Small intestine (tissue), 7 donors: ENCODE data around the gene CCDC149. TPM values are rescaled to one million over a fixed set of nuclear protein-coding genes. Genes with fewer than 3 reads are reported as not detected.

Experiments
- DNase-seq, 2 donors: peaks; one replicate each; pipeline versions ENCODE4 v3.0.0 to v3.0.0-alpha.2; 2013
- FAIRE-seq: peaks from 2 replicates; lab custom pipeline; 2012; peaks lifted over from hg19 to GRCh38; lab: Jason Lieb, UNC
- H3K27ac ChIP-seq, 3 donors: one replicate each; pipeline ENCODE4 v1.5.1; 2013; ENCODE audit warnings: low read length in 2 of 3, mild to moderate bottlenecking in 2 of 3, control low read depth in 1 of 3, inconsistent platforms in 1 of 3, low read depth in 1 of 3, moderate library complexity in 1 of 3
- H3K27me3 ChIP-seq, 3 donors: one replicate each; pipeline ENCODE4 v1.6.1; 2013; ENCODE audit warnings: low read length in 3 of 3, inconsistent platforms in 1 of 3; ENCODE audit not compliant: control insufficient read depth in 3 of 3, insufficient read depth in 3 of 3
- H3K36me3 ChIP-seq, 3 donors: one replicate each; pipeline ENCODE4 v1.6.1; 2013; ENCODE audit warnings: low read length in 3 of 3, inconsistent platforms in 1 of 3, low read depth in 1 of 3, mild to moderate bottlenecking in 1 of 3, moderate library complexity in 1 of 3; ENCODE audit not compliant: control insufficient read depth in 3 of 3, insufficient read depth in 2 of 3
- H3K4me1 ChIP-seq, 3 donors: one replicate each; pipeline ENCODE4 v1.6.1; 2013; ENCODE audit warnings: low read length in 2 of 3, inconsistent platforms in 1 of 3, low read depth in 1 of 3, mild to moderate bottlenecking in 1 of 3, moderate library complexity in 1 of 3; ENCODE audit not compliant: control insufficient read depth in 3 of 3, insufficient read depth in 2 of 3
- H3K4me3 ChIP-seq, 3 donors: one replicate each; pipeline ENCODE4 v1.5.1; 2013; ENCODE audit warnings: low read length in 3 of 3, control low read depth in 1 of 3, inconsistent platforms in 1 of 3, low read depth in 1 of 3, mild to moderate bottlenecking in 1 of 3, moderate library complexity in 1 of 3
- H3K9me3 ChIP-seq, 2 donors: one replicate each; pipeline ENCODE4 v1.6.1; 2013; ENCODE audit warnings: low read depth in 1 of 2, low read length in 1 of 2; ENCODE audit not compliant: control insufficient read depth in 2 of 2, insufficient read depth in 1 of 2
- WGBS, 3 donors: extraction: QIAGEN DNeasy Blood & Tissue Kit; methylation state at CpG; one replicate each; pipeline ENCODE4 v1.1.7; 2013; 5-methylcytosine and 5-hydroxymethylcytosine counted together
- polyA plus RNA-seq, 4 donors: library from polyadenylated mRNA; stranded (reverse) in 3 of 4; unstranded in 1 of 4; fragments of 200-250 nt in 3 of 4; fragments of 120-200 nt in 1 of 4; gene quantifications; one replicate each; pipeline versions ENCODE4 v1.2.1 to v1.2.3, GENCODE V29; 2013
- donor health status: healthy with polysubstance abuse.
- donor health status: control.
- donor health status: control.
- donor health status: Bipolar disorder and iron deficiency.
- donor health status: healthy.

CCDC149 gene
- polyA plus RNA-seq, 4 donors = 2.2 to 13.2 (median 5.2) TPM

GRCh38 chr4:24794051-24794450 lies 118.8 kb downstream of the CCDC149 start:
- 71 to 87% (median 76%) methylated on average over 4 of the region's 4 CpGs for WGBS, 3 donors
- peak overlapping the region in 1 of 3 donors; percentile 69 for H3K27ac ChIP-seq
- H3K4me3 ChIP-seq = no peak overlapping the region
- FAIRE-seq (no peak), DNase-seq (no peak)
- H3K4me1 ChIP-seq = peaks cover 0 to 8% (median 3%) of the 10 kb centered on the region in 3 donors
- H3K27me3 ChIP-seq = peaks cover 0 to 36% (median 7%) of the 10 kb centered on the region in 3 donors
- H3K9me3 ChIP-seq = no peaks in the 10 kb centered on the region
- H3K36me3 ChIP-seq = no peaks in the 10 kb centered on the region

DNA sequence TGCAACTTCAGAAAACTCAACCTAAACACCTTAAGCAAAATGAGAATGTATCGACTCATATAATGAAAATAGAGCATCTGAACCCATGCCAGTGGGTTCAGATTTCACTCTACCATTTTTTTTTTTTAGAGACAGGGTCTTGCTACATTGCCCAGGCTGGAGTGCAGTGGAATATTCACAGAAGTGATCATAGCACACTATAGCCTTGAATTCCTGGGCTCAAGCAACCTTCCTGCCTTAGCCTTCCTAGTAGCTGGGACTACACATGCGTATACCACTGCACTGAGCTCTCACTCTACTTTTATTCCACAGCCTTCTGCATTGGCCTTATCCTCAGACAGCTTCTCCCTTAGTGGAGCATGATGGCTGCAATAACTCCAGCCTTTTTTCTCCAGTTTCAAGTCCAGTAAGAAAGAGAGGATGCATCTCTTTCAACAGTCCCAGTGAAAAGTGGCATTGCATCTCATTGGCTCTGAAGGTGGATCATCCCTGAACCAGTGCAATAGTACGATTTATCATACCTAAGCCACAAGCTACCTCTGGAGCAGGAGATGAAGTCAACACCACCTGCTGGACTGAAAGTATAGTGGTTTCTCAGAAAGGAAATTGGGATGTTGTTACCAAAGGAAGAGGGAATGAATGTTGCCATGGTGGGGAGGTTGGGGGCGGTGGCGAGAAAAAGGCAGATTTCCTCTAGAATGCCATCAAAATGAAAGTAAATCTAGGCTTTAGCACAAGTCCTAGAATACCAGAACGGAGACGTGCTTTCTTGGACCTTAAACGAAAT lies 119.4 kb downstream of the CCDC149 start:
- FAIRE-seq = no peak

GRCh38 chr4:24792552-24792951 lies 120.3 kb downstream of the CCDC149 start:
- H3K4me1 ChIP-seq = peaks cover 0 to 8% (median 3%) of the 10 kb centered on the region in 3 donors
- no peak overlapping the region for H3K27ac ChIP-seq
- H3K36me3 ChIP-seq = no peaks in the 10 kb centered on the region
- no peak for FAIRE-seq
- 24 to 51% (median 27%) methylated on average over 4 of the region's 4 CpGs for WGBS, 3 donors
- H3K4me3 ChIP-seq = no peak overlapping the region
- H3K27me3 ChIP-seq = peaks cover 0 to 21% (median 0%) of the 10 kb centered on the region in 3 donors
- H3K9me3 ChIP-seq = peaks cover 0 to 3% of the 10 kb centered on the region in 2 donors
- peak in 1 of 2 donors; percentile 17 for DNase-seq

More for the DNA sequence above, 119.4 kb downstream of the CCDC149 start:
- Histone ChIP-seq H3K27me3 (peaks cover 0 to 29% (median under 1%) of the 10 kb centered on the region in 3 donors), H3K36me3 (no peaks in the 10 kb centered on the region), H3K27ac (no peak overlapping the region), H3K4me1 (peaks cover 0 to 8% (median 3%) of the 10 kb centered on the region in 3 donors), H3K9me3 (peaks cover 0 to 3% of the 10 kb centered on the region in 2 donors), H3K4me3 (no peak overlapping the region)
- DNase-seq = no peak
- 81 to 82% (median 81%) methylated on average over 8 of the region's 8 CpGs for WGBS, 3 donors

GRCh38 chr4:24791043-24791442 lies 121.8 kb downstream of the CCDC149 start:
- H3K9me3 ChIP-seq = peaks cover 0 to 3% of the 10 kb centered on the region in 2 donors
- H3K4me3 ChIP-seq = no peak overlapping the region
- H3K4me1 ChIP-seq = peaks cover 0 to 8% (median 3%) of the 10 kb centered on the region in 3 donors
- H3K27ac ChIP-seq = no peak overlapping the region
- no peaks in the 10 kb centered on the region for H3K36me3 ChIP-seq
- no peak for DNase-seq
- H3K27me3 ChIP-seq = peaks cover 0 to 7% (median 0%) of the 10 kb centered on the region in 3 donors
- FAIRE-seq = no peak

- DNase-seq (no peak), FAIRE-seq (no peak)
- Histone ChIP-seq H3K27me3 (no peaks in the 10 kb centered on the region), H3K36me3 (no peaks in the 10 kb centered on the region), H3K9me3 (peaks cover 0 to under 1% of the 10 kb centered on the region in 2 donors), H3K4me3 (no peak overlapping the region), H3K27ac (no peak overlapping the region), H3K4me1 (no peaks in the 10 kb centered on the region)
- 65 to 77% (median 74%) methylated on average over 3 of the region's 3 CpGs for WGBS, 3 donors
Observed at GRCh38 chr4:24783506-24783905, 129.3 kb downstream of the CCDC149 start.

- Histone ChIP-seq H3K9me3 (no peaks in the 10 kb centered on the region), H3K27me3 (no peaks in the 10 kb centered on the region), H3K36me3 (no peaks in the 10 kb centered on the region), H3K4me1 (no peaks in the 10 kb centered on the region), H3K27ac (peak overlapping the region in 1 of 3 donors; percentile 18), H3K4me3 (no peak overlapping the region)
- WGBS, 3 donors = 57 to 64% (median 59%) methylated on average over 6 of the region's 6 CpGs
- FAIRE-seq (no peak), DNase-seq (peak in 1 of 2 donors; percentile 14)
Observed at GRCh38 chr4:24781999-24782745, 130.7 kb downstream of the CCDC149 start.

DNA sequence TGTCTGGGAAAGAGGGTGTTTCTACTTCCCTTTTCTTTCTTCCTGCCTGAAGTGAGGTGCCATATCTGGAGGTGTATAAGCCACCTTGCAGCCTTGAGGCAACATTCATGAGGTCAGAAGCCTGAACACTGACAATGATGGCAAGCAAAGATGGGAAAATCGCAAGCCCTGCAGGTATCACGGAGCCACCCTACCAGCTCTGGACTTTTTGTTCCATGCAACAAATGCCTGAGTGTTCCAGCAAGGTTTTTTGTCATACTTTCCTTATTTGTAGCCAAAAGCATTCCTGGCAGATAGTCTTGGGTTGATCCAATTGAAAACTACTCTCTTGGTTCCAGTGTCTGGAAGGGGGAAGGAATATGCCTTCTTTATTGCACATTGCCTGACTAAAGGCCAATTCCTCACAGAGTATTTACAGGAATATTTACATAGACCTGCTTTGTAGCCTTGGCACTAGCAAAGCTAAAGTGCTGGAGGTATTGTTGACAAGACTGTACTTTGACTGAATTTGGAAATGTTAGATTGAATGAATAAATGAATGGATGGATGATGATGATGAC lies 131.8 kb downstream of the CCDC149 start:
- Histone ChIP-seq H3K9me3 (no peaks in the 10 kb centered on the region), H3K4me3 (no peak overlapping the region), H3K4me1 (no peaks in the 10 kb centered on the region), H3K36me3 (no peaks in the 10 kb centered on the region), H3K27ac (no peak overlapping the region), H3K27me3 (no peaks in the 10 kb centered on the region)
- FAIRE-seq = no peak
- no peak for DNase-seq
- 80 to 95% (median 94%) methylated on average over 2 of the region's 2 CpGs for WGBS, 3 donors

DNA sequence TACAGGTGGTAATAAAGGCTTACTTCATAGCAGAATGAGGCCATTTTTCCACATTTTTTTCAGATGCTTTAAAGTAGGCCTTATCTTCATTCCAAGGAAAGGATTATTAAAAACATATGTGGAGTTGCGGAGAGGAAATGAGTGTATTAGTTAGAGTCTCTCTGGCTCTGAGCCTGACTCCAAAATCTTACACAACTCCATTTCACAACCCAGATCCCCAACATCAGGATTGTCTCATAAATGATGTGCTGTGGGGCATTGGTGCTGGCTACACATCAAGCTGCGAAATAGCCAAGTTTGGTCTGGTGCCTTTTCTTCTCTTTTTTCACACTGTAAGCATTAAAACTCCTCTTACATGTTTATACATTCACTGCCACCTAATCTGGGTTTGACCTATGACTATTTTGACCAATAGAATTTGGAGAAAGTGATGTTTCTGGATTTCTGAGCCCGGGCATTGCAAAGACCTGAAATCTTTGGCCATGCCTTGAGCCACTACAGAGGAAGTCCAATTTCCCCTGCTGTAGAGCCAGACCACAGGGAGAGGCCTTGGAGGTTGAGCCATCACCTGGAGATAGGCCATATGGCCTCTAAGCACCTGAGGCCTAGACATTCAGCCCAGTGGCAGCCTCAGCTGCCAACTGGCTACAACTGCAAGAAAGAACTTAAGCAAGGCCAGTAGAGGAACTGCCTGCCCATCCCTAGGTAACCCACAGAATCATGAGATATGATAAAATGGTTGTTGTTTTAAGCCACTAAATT lies 134.2 kb downstream of the CCDC149 start:
- Histone ChIP-seq H3K27ac (no peak overlapping the region), H3K4me1 (no peaks in the 10 kb centered on the region), H3K36me3 (no peaks in the 10 kb centered on the region), H3K9me3 (no peaks in the 10 kb centered on the region), H3K4me3 (no peak overlapping the region), H3K27me3 (no peaks in the 10 kb centered on the region)
- DNase-seq = no peak
- no peak for FAIRE-seq
- WGBS, 3 donors = 54 to 63% (median 61%) methylated on average over 3 of the region's 3 CpGs
